CD4-positive, alpha-beta T cell (primary cell): ENCODE results near the gene RASSF10. TPM values are rescaled to one million over a fixed set of nuclear protein-coding genes. Genes with fewer than 3 reads are reported as not detected.

Experiments used
- ATAC-seq: fragments of 200-7000 bp; cut with Tn5 transposase; one replicate; pipeline ENCODE4 v1.10.0; 2022; ENCODE audit warnings: mild to moderate bottlenecking; ENCODE audit not compliant: poor library complexity
- CTCF ChIA-PET: fragments of 350-600 bp; sonication (Branson Sonifier 250); formaldehyde crosslinking; loops from one replicate; lab custom pipeline; 2021; ENCODE audit warnings: antibody characterized with exemption, inconsistent platforms; lab: Charles Lee
- POLR2A ChIA-PET: fragments of 350-600 bp; sonication (Branson Sonifier 250); formaldehyde crosslinking; loops from one replicate; lab custom pipeline; 2021; ENCODE audit warnings: antibody characterized with exemption, inconsistent platforms; lab: Charles Lee
- DNase-seq, 14 experiments: peaks; one replicate each; pipeline ENCODE4 v3.0.0-alpha.2; 2013 to 2020; ENCODE audit warnings: mixed read lengths in 2 of 14
- H3K27ac ChIP-seq, 2 donors: one replicate each; pipeline versions ENCODE4 v1.5.1 to v1.7.0; 2013; ENCODE audit warnings: low read length in 2 of 2, low read depth in 1 of 2, mild to moderate bottlenecking in 1 of 2
- H3K27me3 ChIP-seq, 2 experiments: 1 replicate in 1 of 2; 2 replicates in 1 of 2; pipeline versions ENCODE4 v1.6.1 to v1.7.0; 2013; ENCODE audit warnings: low read length in 2 of 2, control low read depth in 1 of 2, mild to moderate bottlenecking in 1 of 2, moderate library complexity in 1 of 2; ENCODE audit not compliant: insufficient read depth in 2 of 2, control insufficient read depth in 1 of 2
- H3K36me3 ChIP-seq: one replicate; pipeline ENCODE4 v1.6.1; 2013; ENCODE audit warnings: low read length, control low read depth; ENCODE audit not compliant: insufficient read depth
- H3K4me1 ChIP-seq: one replicate; pipeline ENCODE4 v1.6.1; 2013; ENCODE audit warnings: low read length, control low read depth; ENCODE audit not compliant: insufficient read depth
- H3K4me3 ChIP-seq: one replicate; pipeline ENCODE4 v1.5.1; 2013; ENCODE audit warnings: mild to moderate bottlenecking, low read length, moderate library complexity
- H3K9me3 ChIP-seq, 2 experiments: 1 replicate in 1 of 2; 2 replicates in 1 of 2; pipeline versions ENCODE4 v1.6.1 to v1.7.0; 2013; ENCODE audit warnings: low read length in 2 of 2, mild to moderate bottlenecking in 2 of 2, control low read depth in 1 of 2, moderate library complexity in 1 of 2; ENCODE audit not compliant: control insufficient read depth in 1 of 2, insufficient read depth in 1 of 2
- H3K27ac Mint-ChIP-seq: one replicate; pipeline ENCODE4 v1.8.0; 2020; ENCODE audit warnings: mixed read lengths
- H3K27me3 Mint-ChIP-seq: one replicate; pipeline ENCODE4 v1.8.0; 2021; ENCODE audit warnings: mixed read lengths
- H3K36me3 Mint-ChIP-seq: one replicate; pipeline ENCODE4 v1.8.0; 2021; ENCODE audit warnings: low read depth, mixed read lengths
- H3K4me1 Mint-ChIP-seq: one replicate; pipeline ENCODE4 v1.8.0; 2021; ENCODE audit warnings: low read depth, mixed read lengths
- H3K4me3 Mint-ChIP-seq: one replicate; pipeline ENCODE4 v1.8.0; 2020; ENCODE audit warnings: mild to moderate bottlenecking, mixed read lengths
- H3K9me3 Mint-ChIP-seq: one replicate; pipeline ENCODE4 v1.8.0; 2020; ENCODE audit warnings: mixed read lengths
- intact Hi-C, 2 experiments: fragments of 100-400 bp; cut with DNase I in 1 of 2; cut with micrococcal nuclease in 1 of 2; formaldehyde crosslinking; loops; one replicate each; pipeline versions ENCODE4 v1.15.1 to v1.9.0; 2023 to 2025; cut with DNase I, micrococcal nuclease
- total RNA-seq, 174 experiments: library from RNA in 2 of 174; stranded (reverse) in 2 of 174; gene quantifications; one replicate each; pipeline ENCODE4 v1.2.3 and lab custom pipeline; 2021 to 2026
- TF ChIP-seq, protein P1 (sequence below): fragments of 200-600 bp; IDR thresholded peaks from one replicate; pipeline ENCODE4 v1.8.0; 2022; ENCODE audit warnings: antibody characterized with exemption, mild to moderate bottlenecking

RASSF10 gene
- total RNA-seq, 2 experiments from 2014 or later: not detected

- H3K27ac ChIP-seq: no peak overlapping the region
- Mint-ChIP-seq H3K4me1 (no peaks in the 10 kb centered on the region), H3K27me3 (peaks cover 61% of the 10 kb centered on the region), H3K27ac (no peak overlapping the region), H3K36me3 (no peaks in the 10 kb centered on the region), H3K9me3 (no peaks in the 10 kb centered on the region), H3K4me3 (no peak overlapping the region)
- H3K4me3 ChIP-seq: no peak overlapping the region
- peaks cover 0 to 22% of the 10 kb centered on the region in 2 experiments for H3K27me3 ChIP-seq
- H3K36me3 ChIP-seq: no peaks in the 10 kb centered on the region
- ChIA-PET POLR2A (no interaction called here), CTCF (no interaction called here)
- TF ChIP-seq, protein P1, sequence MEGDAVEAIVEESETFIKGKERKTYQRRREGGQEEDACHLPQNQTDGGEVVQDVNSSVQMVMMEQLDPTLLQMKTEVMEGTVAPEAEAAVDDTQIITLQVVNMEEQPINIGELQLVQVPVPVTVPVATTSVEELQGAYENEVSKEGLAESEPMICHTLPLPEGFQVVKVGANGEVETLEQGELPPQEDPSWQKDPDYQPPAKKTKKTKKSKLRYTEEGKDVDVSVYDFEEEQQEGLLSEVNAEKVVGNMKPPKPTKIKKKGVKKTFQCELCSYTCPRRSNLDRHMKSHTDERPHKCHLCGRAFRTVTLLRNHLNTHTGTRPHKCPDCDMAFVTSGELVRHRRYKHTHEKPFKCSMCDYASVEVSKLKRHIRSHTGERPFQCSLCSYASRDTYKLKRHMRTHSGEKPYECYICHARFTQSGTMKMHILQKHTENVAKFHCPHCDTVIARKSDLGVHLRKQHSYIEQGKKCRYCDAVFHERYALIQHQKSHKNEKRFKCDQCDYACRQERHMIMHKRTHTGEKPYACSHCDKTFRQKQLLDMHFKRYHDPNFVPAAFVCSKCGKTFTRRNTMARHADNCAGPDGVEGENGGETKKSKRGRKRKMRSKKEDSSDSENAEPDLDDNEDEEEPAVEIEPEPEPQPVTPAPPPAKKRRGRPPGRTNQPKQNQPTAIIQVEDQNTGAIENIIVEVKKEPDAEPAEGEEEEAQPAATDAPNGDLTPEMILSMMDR: no peak
- no peaks in the 10 kb centered on the region for H3K9me3 ChIP-seq
- H3K4me1 ChIP-seq: no peaks in the 10 kb centered on the region
- intact Hi-C loops: no loop called here
- ATAC-seq (no peak), DNase-seq (no peak)
Observed at GRCh38 chr11:13000721-13001120, 8.4 kb upstream of the RASSF10 start.

DNA sequence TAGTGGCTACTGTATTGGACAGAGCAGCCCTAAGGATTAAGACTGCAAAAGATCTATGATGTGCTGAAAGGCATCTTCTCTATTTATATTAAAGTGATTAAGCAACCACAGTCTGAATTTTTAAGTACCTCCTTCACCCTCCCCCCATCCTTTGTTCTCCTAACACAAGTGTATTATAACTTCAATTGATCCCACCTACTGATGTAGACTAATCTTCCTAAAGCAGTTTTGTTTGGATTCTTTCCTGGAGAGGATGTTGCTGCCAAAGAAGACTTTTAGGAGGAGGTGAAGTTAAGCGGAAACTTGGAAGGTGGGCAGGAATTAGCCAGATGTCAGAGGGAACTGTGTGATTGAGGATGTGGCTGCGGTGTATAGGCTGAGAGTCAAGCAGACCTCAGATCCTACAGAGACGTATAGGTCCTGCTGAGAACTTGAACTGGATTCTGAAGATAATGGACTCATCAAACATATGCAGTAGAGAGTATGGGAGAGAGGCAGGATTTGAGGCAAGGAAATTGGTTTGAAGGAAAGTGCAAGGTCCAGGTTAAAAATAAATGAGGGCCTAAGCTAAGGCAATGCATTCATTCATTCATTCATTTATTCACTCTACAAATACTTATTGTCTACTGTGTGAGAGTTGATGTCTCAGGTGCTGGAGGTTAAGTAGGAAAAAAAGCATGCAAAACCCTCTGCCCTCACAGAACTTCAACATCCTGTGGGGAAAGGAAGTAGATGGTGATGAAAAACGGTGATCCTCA lies 5.2 kb upstream of the RASSF10 start:
- POLR2A ChIA-PET: no interaction called here
- no peak overlapping the region for H3K4me3 ChIP-seq
- intact Hi-C loops: no loop called here
- H3K4me1 ChIP-seq: peaks cover 3% of the 10 kb centered on the region
- Mint-ChIP-seq H3K27ac (no peak overlapping the region), H3K9me3 (no peaks in the 10 kb centered on the region), H3K4me1 (no peaks in the 10 kb centered on the region), H3K27me3 (peaks cover 90% of the 10 kb centered on the region), H3K36me3 (no peaks in the 10 kb centered on the region), H3K4me3 (no peak overlapping the region)
- TF ChIP-seq, protein P1: no peak
- ATAC-seq (no peak), DNase-seq (no peak)
- H3K9me3 ChIP-seq: no peaks in the 10 kb centered on the region
- peaks cover 25 to 40% of the 10 kb centered on the region in 2 experiments for H3K27me3 ChIP-seq
- CTCF ChIA-PET: no interaction called here
- H3K27ac ChIP-seq: no peak overlapping the region
- no peaks in the 10 kb centered on the region for H3K36me3 ChIP-seq

GRCh38 chr11:13007182-13008060 lies 1.7 kb upstream of the RASSF10 start:
- H3K36me3 Mint-ChIP-seq: no peaks in the 10 kb centered on the region
- no peak overlapping the region for H3K4me3 ChIP-seq
- H3K27ac Mint-ChIP-seq: no peak overlapping the region
- H3K4me1 Mint-ChIP-seq: no peaks in the 10 kb centered on the region
- no peaks in the 10 kb centered on the region for H3K36me3 ChIP-seq
- no peak overlapping the region for H3K27ac ChIP-seq
- DNase-seq: no peak
- CTCF ChIA-PET: no interaction called here
- H3K4me3 Mint-ChIP-seq: no peak overlapping the region
- ATAC-seq: no peak
- no peaks in the 10 kb centered on the region for H3K9me3 Mint-ChIP-seq
- H3K9me3 ChIP-seq: peaks cover 0 to 9% of the 10 kb centered on the region in 2 experiments
- POLR2A ChIA-PET: no interaction called here
- peaks cover 79% of the 10 kb centered on the region for H3K27me3 Mint-ChIP-seq
- peaks cover 6% of the 10 kb centered on the region for H3K4me1 ChIP-seq
- intact Hi-C loops: no loop called here
- TF ChIP-seq, protein P1: no peak
- peaks cover 40 to 73% of the 10 kb centered on the region in 2 experiments for H3K27me3 ChIP-seq
